IPS-18a (cell line): ENCODE data around the gene REEP6.

Source experiments
- H3K27ac ChIP-seq: one replicate; pipeline ENCODE4 v1.5.1; 2013; ENCODE audit warnings: low read length
- H3K27me3 ChIP-seq: one replicate; pipeline ENCODE4 v1.6.1; 2013; ENCODE audit warnings: mild to moderate bottlenecking, low read length; ENCODE audit not compliant: control insufficient read depth, insufficient read depth
- H3K36me3 ChIP-seq: one replicate; pipeline ENCODE4 v1.6.1; 2013; ENCODE audit warnings: low read depth, low read length; ENCODE audit not compliant: control insufficient read depth
- H3K4me1 ChIP-seq: one replicate; pipeline ENCODE4 v1.6.1; 2013; ENCODE audit warnings: low read depth, low read length; ENCODE audit not compliant: control insufficient read depth
- H3K4me3 ChIP-seq: one replicate; pipeline ENCODE4 v1.5.1; 2013; ENCODE audit warnings: low read length
- H3K9ac ChIP-seq: one replicate; pipeline ENCODE4 v1.6.1; 2013; ENCODE audit warnings: mild to moderate bottlenecking, low read length, moderate library complexity
- H3K9me3 ChIP-seq: one replicate; pipeline ENCODE4 v1.6.1; 2013; ENCODE audit warnings: low read depth, low read length; ENCODE audit not compliant: control insufficient read depth

The REEP6 gene

DNA sequence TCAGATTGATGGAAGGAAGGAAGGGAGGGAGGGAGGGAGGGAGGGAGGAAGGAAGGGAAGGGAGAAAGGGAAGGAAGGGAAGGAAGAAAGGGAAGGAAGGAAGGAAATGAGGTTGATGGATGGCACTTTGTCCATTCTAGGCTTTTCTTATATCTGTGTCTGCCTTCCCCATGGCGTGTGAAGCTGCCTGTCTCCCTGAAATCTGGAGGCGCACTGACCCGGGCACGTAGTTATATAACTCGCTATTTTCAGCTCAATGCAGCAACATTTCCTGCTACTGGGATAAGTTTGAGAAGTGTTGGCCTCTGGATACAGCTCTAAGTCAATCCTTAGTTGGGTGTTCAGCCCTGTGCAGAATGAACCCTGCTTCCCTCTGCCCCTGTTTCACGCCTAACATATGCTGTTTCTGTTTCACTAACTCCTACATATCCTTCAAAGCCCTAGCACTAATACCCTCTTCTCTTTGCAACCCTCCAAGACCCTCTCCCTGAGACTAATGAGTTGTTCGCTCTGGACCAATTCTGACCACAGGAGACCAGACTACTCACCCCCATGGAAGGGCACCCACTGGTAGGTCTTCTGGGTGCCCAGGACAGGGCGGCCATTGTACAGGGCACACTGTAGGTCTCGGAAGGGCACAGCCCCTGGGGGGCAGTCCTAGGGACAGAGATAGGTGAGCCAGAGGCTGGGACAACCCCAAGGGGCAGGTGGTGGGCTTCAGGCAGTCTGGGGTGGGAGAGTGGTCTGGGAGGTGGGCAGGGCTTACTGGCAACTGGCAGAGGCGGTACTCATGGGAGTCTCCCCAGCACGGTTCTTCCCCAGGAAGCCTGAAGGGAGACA is 18.8 kb downstream of the REEP6 start:
- Histone ChIP-seq H3K27me3 (peaks cover 59% of the 10 kb centered on the region), H3K36me3 (no peaks in the 10 kb centered on the region), H3K4me3 (no peak overlapping the region), H3K4me1 (no peaks in the 10 kb centered on the region), H3K9me3 (no peaks in the 10 kb centered on the region), H3K9ac (no peak overlapping the region), H3K27ac (no peak overlapping the region)

DNA sequence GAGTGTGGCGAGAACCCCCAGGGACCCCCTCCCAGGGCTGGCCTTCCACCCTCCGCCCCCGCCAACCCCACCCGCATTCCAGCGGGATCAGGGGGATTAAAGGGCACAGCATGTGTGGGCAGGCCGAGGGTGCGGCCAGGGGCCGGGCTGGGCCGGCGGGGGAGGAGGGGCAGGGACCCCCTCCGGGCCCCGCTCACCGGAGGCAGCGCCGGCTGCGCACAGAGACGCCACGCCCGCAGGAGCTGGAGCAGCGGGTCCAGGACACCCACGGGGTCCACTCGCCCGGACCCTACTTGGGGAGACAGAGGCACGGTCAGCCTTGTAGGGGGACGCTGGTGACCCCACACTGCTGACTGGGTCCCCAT is 19.4 kb downstream of the REEP6 start:
- Histone ChIP-seq H3K4me3 (no peak overlapping the region), H3K27ac (no peak overlapping the region), H3K27me3 (peaks cover 59% of the 10 kb centered on the region)

DNA sequence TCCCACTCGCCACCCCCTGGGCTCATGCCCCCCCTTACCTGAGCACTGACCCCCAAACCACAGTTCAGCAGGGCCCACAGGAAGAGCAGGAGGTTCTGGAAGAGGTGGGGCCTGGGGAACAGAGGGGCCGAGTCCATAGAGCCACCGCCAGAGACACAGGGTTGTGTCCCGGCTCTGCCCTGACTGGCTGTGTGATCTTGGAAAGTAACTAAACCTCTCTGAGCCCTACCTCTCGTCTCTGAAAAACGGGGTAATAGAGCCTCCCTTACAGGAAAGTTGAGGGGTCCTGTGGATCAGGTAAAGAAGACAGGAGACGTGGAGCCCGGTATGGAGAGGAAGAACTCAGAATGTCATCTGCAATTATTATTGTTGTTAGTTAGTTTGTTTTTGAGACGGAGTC is 19.8 kb downstream of the REEP6 start:
- Histone ChIP-seq H3K4me1 (no peaks in the 10 kb centered on the region), H3K27me3 (peaks cover 58% of the 10 kb centered on the region), H3K9ac (no peak overlapping the region), H3K36me3 (no peaks in the 10 kb centered on the region), H3K9me3 (no peaks in the 10 kb centered on the region), H3K27ac (no peak overlapping the region), H3K4me3 (no peak overlapping the region)

More for the DNA sequence above, 19.4 kb downstream of the REEP6 start:
- Histone ChIP-seq H3K36me3 (no peaks in the 10 kb centered on the region), H3K9me3 (no peaks in the 10 kb centered on the region), H3K4me1 (no peaks in the 10 kb centered on the region), H3K9ac (no peak overlapping the region)

DNA sequence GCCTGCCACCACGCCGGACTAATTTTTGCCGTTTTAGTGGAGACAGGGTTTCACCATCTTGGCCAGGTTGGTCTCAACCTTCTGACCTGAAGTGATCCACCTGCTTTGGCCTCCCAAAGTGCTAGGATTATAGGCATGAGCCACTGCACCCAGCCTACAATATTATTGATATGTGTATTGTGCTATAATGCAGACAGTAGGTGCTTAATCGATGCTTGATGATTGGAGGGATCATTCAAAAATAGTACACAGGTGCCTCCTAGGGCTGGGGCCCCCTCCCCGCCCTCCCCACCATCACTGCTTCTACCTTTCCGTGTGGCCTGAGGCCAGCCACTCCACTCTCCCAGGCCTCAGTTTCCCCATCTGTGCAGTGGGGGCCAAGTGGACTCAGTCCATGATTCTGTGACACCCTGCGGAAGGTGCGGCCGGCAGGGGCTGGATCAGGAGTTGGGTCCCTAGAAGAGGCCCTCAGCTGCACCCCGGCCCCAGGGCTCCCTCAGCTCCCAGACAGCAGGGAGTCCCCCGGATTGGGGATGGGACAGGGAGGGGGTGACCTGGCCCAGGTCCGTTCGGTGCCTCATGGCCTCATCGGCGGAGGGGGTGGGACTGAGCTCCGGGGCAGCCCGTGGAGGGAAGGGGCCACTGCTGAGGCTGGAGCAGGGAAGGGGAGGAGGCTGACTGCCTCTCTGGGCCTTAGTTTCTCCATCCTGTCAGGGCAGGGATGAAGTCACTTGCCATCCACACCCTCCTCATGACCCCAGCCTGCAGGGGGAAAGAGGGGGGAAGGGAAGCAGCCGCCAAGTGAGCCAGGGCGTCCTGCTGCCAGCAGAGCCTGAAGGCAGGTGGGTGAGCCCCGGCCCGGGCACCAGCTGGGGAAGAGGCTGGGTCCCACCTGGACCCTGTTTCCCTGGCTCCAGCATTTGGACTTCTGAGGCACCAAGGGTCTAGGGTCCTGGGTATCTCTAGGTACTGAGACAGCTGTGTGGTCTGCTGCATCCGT is 20.6 kb downstream of the REEP6 start:
- H3K9ac ChIP-seq: no peak overlapping the region
- no peaks in the 10 kb centered on the region for H3K9me3 ChIP-seq
- H3K27me3 ChIP-seq: peaks cover 58% of the 10 kb centered on the region
- no peak overlapping the region for H3K27ac ChIP-seq
- no peaks in the 10 kb centered on the region for H3K36me3 ChIP-seq
- H3K4me3 ChIP-seq: no peak overlapping the region
- H3K4me1 ChIP-seq: no peaks in the 10 kb centered on the region

DNA sequence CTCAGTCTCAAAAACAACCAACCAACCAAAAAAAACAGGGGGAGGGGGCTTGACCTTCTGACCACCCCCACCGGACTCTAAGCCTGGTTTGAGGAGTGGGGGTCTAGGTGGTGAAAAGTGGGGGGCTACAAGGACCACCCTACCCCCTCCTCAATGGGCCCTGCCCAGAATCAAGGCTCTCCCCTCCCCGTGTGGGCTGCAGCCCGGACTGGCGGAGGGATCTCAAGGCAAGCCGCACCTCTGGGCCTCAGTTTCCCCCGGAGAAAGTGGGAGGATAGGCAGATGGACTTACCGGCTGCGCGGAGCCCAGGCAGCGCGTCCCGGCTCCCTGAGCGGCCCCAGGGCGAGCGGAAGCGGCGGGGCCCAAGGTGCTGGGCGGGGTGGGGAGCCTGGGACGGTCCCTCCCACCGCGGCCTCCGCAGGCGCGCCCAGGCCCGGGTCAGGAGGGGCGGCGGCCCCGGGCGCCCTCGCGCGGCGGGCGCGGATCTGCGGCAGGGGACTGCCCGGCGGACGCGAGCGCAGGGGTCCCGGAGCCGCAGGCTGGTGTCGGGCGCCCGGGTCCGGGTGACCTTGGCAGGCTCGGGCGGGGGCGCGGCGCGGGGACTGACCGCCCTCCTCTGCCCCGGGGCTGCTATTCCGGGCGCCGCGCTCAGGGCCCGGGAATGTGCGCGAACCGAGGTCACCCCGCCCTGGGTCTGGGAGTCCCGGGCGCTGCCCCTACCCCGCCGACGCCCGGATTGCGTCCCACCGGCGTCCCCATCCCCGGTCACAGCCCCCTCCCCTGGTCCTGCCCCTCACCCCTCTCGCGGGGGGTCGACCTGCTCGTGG is 21.9 kb downstream of the REEP6 start, which contains the start of gene ADAMTSL5:
ADAMTSL5 (minus strand) TSS at position 349 of the 828 bp plus-strand sequence. CDS start 2,076 bp downstream, outside the sequence.
- no peak within 1 kb of the TSS for H3K27ac ChIP-seq
- no peak within 1 kb of the TSS for H3K4me3 ChIP-seq
- H3K36me3 ChIP-seq: no peaks in the 10 kb centered on the region
- no peaks in the 10 kb centered on the region for H3K4me1 ChIP-seq
- H3K27me3 ChIP-seq: peaks cover 58% of the 10 kb centered on the region
- no peak within 1 kb of the TSS for H3K9ac ChIP-seq
- H3K9me3 ChIP-seq: no peaks in the 10 kb centered on the region

DNA sequence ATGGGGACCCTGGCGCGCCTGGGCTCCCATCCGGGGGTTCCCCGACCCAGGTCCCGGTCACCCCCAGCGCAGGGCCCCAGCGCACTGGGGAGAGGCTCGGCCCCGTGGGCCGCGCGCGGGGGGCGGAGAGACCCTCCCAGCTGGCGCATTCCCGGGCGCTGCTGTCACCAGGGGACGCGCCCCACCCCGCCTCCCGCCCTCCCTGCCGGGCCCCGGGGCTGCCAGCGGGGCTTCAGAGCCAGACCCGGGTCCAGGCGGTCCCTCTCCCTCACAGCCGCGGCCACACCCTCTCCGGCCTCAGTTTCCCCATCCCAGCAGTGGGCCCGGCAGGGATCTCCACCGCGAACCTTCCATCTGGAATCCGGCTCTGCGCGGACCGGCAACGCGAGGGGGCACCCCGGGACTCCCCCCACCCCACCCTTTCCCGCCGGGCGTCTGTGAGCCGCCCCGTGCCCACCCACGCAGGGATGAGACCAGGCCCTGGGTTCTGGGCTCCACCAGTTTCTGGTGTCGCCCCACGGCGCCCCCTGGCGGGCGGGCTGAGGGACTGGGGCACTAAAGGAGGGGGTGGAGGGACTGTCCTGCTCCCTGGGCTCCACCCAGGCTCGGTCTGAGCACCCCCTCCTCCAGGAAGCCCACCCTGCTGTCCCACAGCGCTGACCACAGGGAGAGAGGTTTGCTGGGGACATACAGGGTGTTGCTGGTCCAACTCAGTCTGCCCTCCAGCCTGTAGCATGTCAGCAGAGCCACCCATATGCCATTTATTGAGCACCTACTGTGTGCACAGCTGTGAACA is 22.7 kb downstream of the REEP6 start:
- Histone ChIP-seq H3K9me3 (no peaks in the 10 kb centered on the region), H3K27ac (no peak overlapping the region), H3K4me1 (no peaks in the 10 kb centered on the region), H3K4me3 (no peak overlapping the region), H3K36me3 (no peaks in the 10 kb centered on the region), H3K9ac (no peak overlapping the region), H3K27me3 (peaks cover 58% of the 10 kb centered on the region)

DNA sequence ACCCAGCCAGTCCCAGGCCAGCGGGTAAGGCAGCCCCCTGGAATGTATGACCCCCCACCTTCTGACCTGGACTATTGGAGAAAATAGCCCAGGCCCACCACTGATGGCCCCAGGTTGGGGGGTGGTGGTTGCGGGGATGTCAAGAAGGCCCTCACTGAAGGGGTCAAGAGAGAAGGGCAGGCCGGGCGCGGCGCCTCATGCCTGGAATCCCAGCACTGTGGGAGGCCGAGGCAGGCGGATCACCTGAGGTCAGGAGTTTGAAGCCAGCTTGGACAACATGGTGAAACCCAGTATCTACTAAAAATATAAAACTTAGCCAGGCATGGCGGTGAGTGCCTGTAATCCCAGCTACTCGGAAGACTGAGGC is 23.3 kb downstream of the REEP6 start:
- Histone ChIP-seq H3K9ac (no peak overlapping the region), H3K27me3 (peaks cover 56% of the 10 kb centered on the region), H3K9me3 (no peaks in the 10 kb centered on the region), H3K36me3 (no peaks in the 10 kb centered on the region), H3K27ac (no peak overlapping the region), H3K4me3 (no peak overlapping the region), H3K4me1 (no peaks in the 10 kb centered on the region)

DNA sequence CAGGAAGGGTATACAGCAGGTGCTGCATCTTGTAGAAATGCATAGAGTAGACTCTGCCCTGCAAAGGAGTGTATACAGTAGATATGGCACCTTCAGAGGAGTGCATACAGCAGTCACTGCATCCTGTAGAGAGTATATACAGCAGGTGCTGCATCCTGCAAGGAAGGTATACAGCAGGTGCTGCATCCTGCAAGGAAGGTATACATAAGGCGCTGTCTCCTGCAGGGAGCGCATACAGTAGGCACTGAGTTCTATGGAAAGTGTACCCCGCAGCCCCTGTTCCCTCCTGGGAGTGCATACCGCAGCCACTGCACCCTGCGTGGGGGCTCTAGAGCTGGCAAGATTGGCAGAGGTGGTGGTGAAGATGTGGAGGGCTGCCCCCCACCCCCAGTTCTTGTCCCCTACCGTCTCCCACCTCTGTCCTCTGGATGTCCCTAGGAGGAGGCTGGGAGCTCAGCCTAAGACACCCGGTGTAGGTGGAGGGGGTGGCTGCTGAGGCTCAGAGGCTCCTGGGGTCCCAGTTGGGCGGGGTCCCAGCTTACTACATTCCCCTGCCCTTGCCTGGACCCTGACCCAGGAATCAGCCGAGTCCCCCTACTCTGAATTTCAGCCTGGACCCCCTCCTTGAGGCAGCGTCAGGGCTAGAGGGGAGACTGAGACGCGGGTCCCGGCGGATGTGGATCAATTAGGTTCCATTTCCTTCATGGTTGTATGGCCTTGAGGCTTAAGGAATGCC is 24.2 kb downstream of the REEP6 start:
- H3K4me1 ChIP-seq: no peaks in the 10 kb centered on the region
- H3K9me3 ChIP-seq: no peaks in the 10 kb centered on the region
- H3K27me3 ChIP-seq: peaks cover 48% of the 10 kb centered on the region
- H3K36me3 ChIP-seq: no peaks in the 10 kb centered on the region
- no peak overlapping the region for H3K9ac ChIP-seq
- no peak overlapping the region for H3K4me3 ChIP-seq
- no peak overlapping the region for H3K27ac ChIP-seq

DNA sequence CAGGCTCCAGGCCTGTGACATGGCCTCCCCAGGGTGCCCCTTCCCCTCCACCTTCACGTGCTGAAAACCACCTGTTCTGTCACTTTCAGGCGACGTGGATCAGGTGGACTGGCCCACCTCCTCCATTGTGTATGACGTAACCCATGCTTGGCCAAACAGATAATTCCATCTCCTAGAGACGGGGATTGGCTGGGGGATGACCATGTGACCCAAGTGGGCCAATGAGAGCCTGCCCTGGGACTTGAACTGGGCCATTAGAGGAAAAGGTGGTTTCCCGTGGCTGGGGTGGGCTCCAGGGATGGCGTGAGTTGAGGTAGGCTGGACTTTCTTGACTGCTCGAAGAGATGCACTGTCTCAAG is 25.4 kb downstream of the REEP6 start:
- Histone ChIP-seq H3K4me1 (no peaks in the 10 kb centered on the region), H3K27ac (no peak overlapping the region), H3K36me3 (no peaks in the 10 kb centered on the region), H3K27me3 (peaks cover 36% of the 10 kb centered on the region), H3K4me3 (no peak overlapping the region), H3K9ac (no peak overlapping the region), H3K9me3 (no peaks in the 10 kb centered on the region)

DNA sequence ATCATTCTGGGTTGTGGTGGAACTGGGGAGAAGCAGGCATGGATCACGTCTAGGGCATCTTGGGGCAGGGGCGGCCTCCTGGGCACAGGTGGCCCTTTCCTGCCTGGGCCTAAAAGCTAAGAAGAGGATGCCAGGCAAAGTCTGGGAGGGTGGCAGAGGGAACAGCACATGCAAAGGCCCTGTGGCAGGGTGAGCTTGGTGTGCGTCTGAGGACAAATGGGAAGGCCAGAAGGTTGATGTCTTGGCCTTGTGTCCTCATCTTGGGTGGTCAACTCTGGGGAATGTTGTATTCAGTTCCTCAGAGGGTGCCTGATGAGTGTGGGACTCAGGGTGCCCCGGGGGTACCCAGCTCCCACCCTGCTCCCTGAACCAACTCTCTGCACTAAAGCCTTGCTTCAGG is 27.5 kb downstream of the REEP6 start:
- Histone ChIP-seq H3K27me3 (peaks cover 34% of the 10 kb centered on the region), H3K4me3 (no peak overlapping the region), H3K36me3 (no peaks in the 10 kb centered on the region), H3K27ac (no peak overlapping the region), H3K4me1 (no peaks in the 10 kb centered on the region), H3K9ac (no peak overlapping the region), H3K9me3 (no peaks in the 10 kb centered on the region)
